GM12874 (cell line): ENCODE measurements around the gene APOC3.

Experiments
- CTCF ChIP-seq: IDR thresholded peaks from 2 replicates; pipeline ENCODE4 v1.5.1; 2011; ENCODE audit warnings: low read depth, mild to moderate bottlenecking, control low read depth, low read length, moderate library complexity; ENCODE audit not compliant: insufficient read depth

Gene APOC3

GRCh38 chr11:116857316-116857715, 27.6 kb downstream of the APOC3 start:
- TF ChIP-seq CTCF = no peak

GRCh38 chr11:116857936-116858335, 28.2 kb downstream of the APOC3 start:
- TF ChIP-seq CTCF = no peak

DNA sequence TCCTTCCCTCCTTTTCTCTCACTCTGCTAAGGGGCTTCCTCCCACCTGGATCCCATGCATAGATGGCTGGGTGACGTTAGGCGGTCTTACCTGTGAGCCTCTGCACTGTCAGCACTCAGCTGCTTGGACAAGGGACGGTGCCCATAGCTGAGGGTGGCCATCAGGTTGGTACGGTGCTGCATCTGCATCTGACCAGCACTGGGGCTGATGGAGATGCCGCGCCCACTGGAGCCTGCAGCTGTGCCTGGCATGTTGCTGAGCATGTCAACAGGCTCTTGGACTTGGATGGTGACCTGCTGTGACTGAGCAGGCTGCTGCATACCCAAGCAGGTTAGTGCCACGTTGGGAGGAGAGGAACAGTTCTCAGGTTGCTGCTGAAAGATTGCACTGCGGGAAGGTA, 29.5 kb downstream of the APOC3 start:
- no peak for TF ChIP-seq CTCF

- TF ChIP-seq CTCF = no peak
These were observed 30.6 kb downstream of the APOC3 start for GRCh38 chr11:116860303-116860702.

- no peak for TF ChIP-seq CTCF
These were observed 31.8 kb downstream of the APOC3 start for GRCh38 chr11:116861539-116861938.

- no peak for TF ChIP-seq CTCF
These were observed 32.5 kb downstream of the APOC3 start for GRCh38 chr11:116862185-116862584.

DNA sequence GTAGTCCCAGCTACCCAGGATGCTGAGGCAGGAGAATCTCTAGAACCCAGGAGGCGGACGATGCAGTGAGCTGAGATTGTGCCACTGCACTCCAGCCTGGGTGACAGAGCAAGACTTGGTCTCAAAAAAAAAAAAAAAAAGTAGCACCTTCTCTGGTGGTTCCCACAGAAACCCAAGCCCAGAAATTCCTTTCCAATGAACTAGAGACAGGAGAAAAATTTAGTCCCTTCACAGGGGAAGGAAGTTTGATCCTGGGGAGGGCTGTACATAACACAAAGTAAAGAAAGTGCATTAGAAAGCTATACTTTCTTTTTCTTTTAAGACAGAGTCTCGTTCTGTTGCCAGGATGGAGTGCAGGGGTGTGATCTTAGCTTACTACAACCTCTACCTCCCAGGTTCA, 33.2 kb downstream of the APOC3 start:
- no peak for TF ChIP-seq CTCF

DNA sequence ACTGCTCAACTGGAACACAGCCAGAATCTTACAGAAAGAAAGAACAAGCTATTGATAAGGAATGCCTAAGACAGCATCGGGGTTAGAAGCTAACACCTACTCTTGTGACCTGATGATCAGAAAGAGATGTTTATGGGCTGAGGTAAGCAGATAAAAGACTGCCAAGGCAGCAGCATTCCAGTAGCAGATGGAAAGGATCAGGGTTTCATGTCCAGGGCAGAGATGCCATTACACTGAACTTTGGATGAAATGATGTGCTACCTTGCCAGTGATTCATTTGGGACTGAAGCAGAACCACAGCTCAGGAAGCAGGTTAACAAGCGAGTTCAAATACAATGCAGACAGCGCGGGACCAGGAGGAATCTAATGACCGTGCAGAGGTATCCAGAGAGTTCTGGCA, 34.8 kb downstream of the APOC3 start:
- TF ChIP-seq CTCF = no peak
